Measurements from ENCODE around the gene CCDC117.
"Not testable (repeated sequence)": the region's sequence is repeated elsewhere in the genome, so short reads cannot be mapped to it uniquely, and the experiment has no call there.

The CCDC117 gene

DNA sequence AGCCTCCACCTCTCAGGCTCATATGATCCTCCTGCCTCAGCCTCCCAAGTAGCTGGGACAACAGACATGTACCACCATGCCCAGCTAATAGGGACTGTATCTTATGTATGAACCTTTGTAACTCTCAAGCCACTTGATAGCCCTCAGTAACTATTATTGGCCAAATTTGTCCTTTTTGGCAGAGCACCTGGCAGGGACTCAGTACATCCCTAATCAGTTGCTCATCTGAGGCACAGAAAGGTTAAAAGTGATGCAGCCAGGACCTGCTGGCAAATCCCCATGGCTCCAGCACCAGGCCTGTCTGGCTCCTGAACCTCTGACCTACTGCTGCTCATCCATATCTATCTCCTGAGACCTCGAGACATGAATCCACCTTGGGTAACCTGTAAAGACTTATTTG, 49.0 kb downstream of the CCDC117 start:
- H3K4me1 Mint-ChIP-seq, result peaks cover 27% of the 10 kb centered on the region
- peak overlapping the region in 1 of 3 experiments; percentile 52 for H3K27ac Mint-ChIP-seq
- no peaks in the 10 kb centered on the region for H3K36me3 Mint-ChIP-seq (ENCODE audit: low read depth)
- H3K9me3 Mint-ChIP-seq, result no peaks in the 10 kb centered on the region
- H3K4me3 Mint-ChIP-seq, result no peak overlapping the region
- TF ChIP-seq CTCF (IDR thresholded peaks at IDR 0.05; ENCODE audit: unreplicated experiment in 3 of 3), result no peak
- H3K27me3 Mint-ChIP-seq (ENCODE audit: low read depth), result no peaks in the 10 kb centered on the region

GRCh38 chr22:28822930-28823551, 50.5 kb downstream of the CCDC117 start:
- Mint-ChIP-seq H3K36me3 (ENCODE audit: low read depth) (no peaks in the 10 kb centered on the region), H3K9me3 (no peaks in the 10 kb centered on the region), H3K4me3 (no peak overlapping the region), H3K27me3 (ENCODE audit: low read depth) (no peaks in the 10 kb centered on the region), H3K27ac (peak overlapping the region; percentile 86 to 91 (median 88)), H3K4me1 (peaks cover 23% of the 10 kb centered on the region)
- TF ChIP-seq CTCF (IDR thresholded peaks at IDR 0.05; ENCODE audit: unreplicated experiment in 3 of 3), result no peak

DNA sequence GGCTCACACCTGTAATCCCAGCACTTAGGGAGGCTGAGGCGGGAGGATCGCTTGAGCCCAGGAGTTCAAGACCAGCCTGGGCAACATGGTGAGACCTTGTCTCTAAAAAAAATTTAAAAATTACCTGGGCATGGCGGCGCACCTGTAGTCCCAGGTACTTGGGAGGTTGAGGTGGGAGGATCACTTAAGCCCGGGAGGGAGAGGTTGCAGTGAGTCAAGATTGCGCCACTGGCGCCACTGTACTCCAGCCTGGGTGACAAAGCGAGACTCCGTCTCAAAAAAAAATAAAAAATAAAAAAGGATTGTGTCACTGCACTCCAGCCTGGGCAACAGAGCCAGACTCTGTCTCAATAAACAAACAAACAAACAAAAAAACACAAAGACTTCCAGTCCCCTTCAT, 52.0 kb downstream of the CCDC117 start:
- not testable (repeated sequence) for H3K36me3 Mint-ChIP-seq (ENCODE audit: low read depth); H3K4me3 Mint-ChIP-seq; H3K9me3 Mint-ChIP-seq; H3K27me3 Mint-ChIP-seq (ENCODE audit: low read depth)
- peak overlapping the region in 2 of 3 experiments; percentile 52 to 79 for H3K27ac Mint-ChIP-seq
- peaks cover 12% of the 10 kb centered on the region for H3K4me1 Mint-ChIP-seq

GRCh38 chr22:28826430-28826829, 53.9 kb downstream of the CCDC117 start:
- not testable (repeated sequence) for H3K36me3 Mint-ChIP-seq (ENCODE audit: low read depth); H3K27me3 Mint-ChIP-seq (ENCODE audit: low read depth); H3K27ac Mint-ChIP-seq; H3K4me3 Mint-ChIP-seq; H3K9me3 Mint-ChIP-seq
- H3K4me1 Mint-ChIP-seq, result peaks cover 16% of the 10 kb centered on the region

- Mint-ChIP-seq H3K4me3 (no peak overlapping the region), H3K36me3 (ENCODE audit: low read depth) (no peaks in the 10 kb centered on the region), H3K9me3 (no peaks in the 10 kb centered on the region), H3K4me1 (peaks cover 21% of the 10 kb centered on the region), H3K27me3 (ENCODE audit: low read depth) (no peaks in the 10 kb centered on the region), H3K27ac (no peak overlapping the region)
- TF ChIP-seq CTCF (IDR thresholded peaks at IDR 0.05; ENCODE audit: unreplicated experiment in 3 of 3), result no peak
Measured at GRCh38 chr22:28826921-28827320, 54.4 kb downstream of the CCDC117 start.

GRCh38 chr22:28829358-28830181, 57.1 kb downstream of the CCDC117 start:
- H3K4me1 Mint-ChIP-seq, result peaks cover 10% of the 10 kb centered on the region
- no peaks in the 10 kb centered on the region for H3K36me3 Mint-ChIP-seq (ENCODE audit: low read depth)
- TF ChIP-seq CTCF (IDR thresholded peaks at IDR 0.05; ENCODE audit: unreplicated experiment in 3 of 3), result peak; percentile 95 to 98 (median 97)
- H3K9me3 Mint-ChIP-seq, result no peaks in the 10 kb centered on the region
- no peak overlapping the region for H3K4me3 Mint-ChIP-seq
- no peaks in the 10 kb centered on the region for H3K27me3 Mint-ChIP-seq (ENCODE audit: low read depth)
- peak overlapping the region; percentile 17 to 70 (median 46) for H3K27ac Mint-ChIP-seq

DNA sequence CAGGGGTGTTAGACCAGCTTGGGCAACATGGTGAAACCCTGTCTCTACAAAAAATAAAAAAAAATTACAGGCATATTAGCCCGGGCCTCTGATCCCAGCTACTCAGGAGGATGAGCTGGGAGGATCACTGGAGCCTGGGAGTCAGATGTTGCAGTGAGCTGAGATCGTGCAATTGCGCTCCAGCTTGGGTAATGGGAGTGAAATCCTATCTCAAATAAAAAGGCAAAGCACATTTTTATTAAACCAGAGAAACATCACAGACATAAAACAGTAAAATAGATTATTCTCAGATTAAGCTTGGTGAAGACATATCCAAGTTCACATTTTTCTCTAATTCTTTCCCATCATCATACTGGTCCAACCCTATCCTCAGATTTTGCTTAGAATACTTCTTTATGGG, 57.9 kb downstream of the CCDC117 start:
- no peak overlapping the region for H3K4me3 Mint-ChIP-seq
- H3K9me3 Mint-ChIP-seq, result no peaks in the 10 kb centered on the region
- no peaks in the 10 kb centered on the region for H3K36me3 Mint-ChIP-seq (ENCODE audit: low read depth)
- peaks cover 10% of the 10 kb centered on the region for H3K4me1 Mint-ChIP-seq
- no peak for TF ChIP-seq CTCF (IDR thresholded peaks at IDR 0.05; ENCODE audit: unreplicated experiment in 3 of 3)
- H3K27me3 Mint-ChIP-seq (ENCODE audit: low read depth), result no peaks in the 10 kb centered on the region
- H3K27ac Mint-ChIP-seq, result peak overlapping the region in 1 of 3 experiments; percentile 3
